Activated naive CD8-positive, alpha-beta T cell (primary cell): ENCODE measurements around the gene FES.
"Not testable (repeated sequence)": the region's sequence is repeated elsewhere in the genome, so short reads cannot be mapped to it uniquely, and the experiment has no call there.

Experiments
- H3K27ac Mint-ChIP-seq: one replicate; pipeline ENCODE4 v1.8.0; 2021; ENCODE audit warnings: mixed read lengths
- H3K27me3 Mint-ChIP-seq: one replicate; pipeline ENCODE4 v1.8.0; 2021; ENCODE audit warnings: mixed read lengths
- H3K36me3 Mint-ChIP-seq: one replicate; pipeline ENCODE4 v1.8.0; 2021; ENCODE audit warnings: mixed read lengths
- H3K4me1 Mint-ChIP-seq: one replicate; pipeline ENCODE4 v1.8.0; 2021; ENCODE audit warnings: low read depth, mixed read lengths
- H3K4me3 Mint-ChIP-seq: one replicate; pipeline ENCODE4 v1.8.0; 2021; ENCODE audit warnings: mild to moderate bottlenecking, mixed read lengths
- H3K9me3 Mint-ChIP-seq: one replicate; pipeline ENCODE4 v1.8.0; 2021; ENCODE audit warnings: low read depth, mixed read lengths

The FES gene

DNA sequence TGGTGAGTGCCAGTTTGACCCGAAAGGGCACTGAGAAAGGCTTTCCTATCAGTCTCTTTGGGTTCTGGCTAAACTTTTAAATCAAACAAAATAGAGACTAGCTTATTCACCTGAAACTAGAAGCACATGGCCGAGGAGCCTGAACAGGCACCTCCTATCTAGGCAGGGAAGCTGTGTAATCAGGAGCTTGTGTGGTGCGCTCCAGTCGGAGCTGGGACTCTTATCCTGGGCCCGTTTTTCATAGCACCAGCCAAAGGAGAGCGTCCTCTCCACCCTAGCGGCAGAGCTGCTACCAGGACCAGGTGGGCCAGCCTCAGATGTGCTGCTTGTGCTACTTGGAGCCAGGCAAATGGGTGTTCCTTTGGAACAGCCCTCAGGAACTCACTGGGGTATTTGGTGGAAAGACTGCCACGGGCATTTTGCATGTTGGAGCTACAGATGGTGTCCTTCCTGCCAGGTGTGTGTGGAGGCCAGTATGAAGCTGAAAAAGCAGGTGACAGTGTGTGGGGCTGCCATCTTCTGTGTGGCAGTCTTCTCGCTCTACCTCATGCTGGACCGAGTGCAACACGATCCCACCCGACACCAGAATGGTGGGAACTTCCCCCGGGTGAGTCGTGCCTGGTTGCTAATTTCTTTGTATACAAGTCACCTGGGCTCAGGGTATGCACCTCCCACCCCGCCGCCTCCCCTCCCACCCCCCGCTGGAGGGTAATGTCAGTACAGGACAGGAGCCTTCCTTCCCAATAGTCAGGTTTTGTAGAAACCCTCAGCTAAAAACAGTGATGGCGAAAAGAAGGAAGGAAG, 19.6 kb downstream of the FES start:
- Mint-ChIP-seq H3K9me3 (no peaks in the 10 kb centered on the region), H3K27me3 (no peaks in the 10 kb centered on the region), H3K27ac (peak overlapping the region; percentile 83), H3K36me3 (peaks cover 6% of the 10 kb centered on the region), H3K4me1 (peaks cover 25% of the 10 kb centered on the region), H3K4me3 (peak overlapping the region; percentile 83)

- peaks cover 6% of the 10 kb centered on the region for H3K36me3 Mint-ChIP-seq
- no peaks in the 10 kb centered on the region for H3K27me3 Mint-ChIP-seq
- H3K4me3 Mint-ChIP-seq: peak overlapping the region; percentile 40
- H3K27ac Mint-ChIP-seq: no peak overlapping the region
- H3K4me1 Mint-ChIP-seq: peaks cover 25% of the 10 kb centered on the region
- H3K9me3 Mint-ChIP-seq: no peaks in the 10 kb centered on the region
Observed at GRCh38 chr15:90904746-90905145, 20.4 kb downstream of the FES start.

GRCh38 chr15:90905306-90906180, 21.2 kb downstream of the FES start:
- Mint-ChIP-seq H3K36me3 (peaks cover 6% of the 10 kb centered on the region), H3K4me3 (peak overlapping the region; percentile 23), H3K4me1 (peaks cover 25% of the 10 kb centered on the region), H3K9me3 (no peaks in the 10 kb centered on the region), H3K27me3 (no peaks in the 10 kb centered on the region), H3K27ac (no peak overlapping the region)

DNA sequence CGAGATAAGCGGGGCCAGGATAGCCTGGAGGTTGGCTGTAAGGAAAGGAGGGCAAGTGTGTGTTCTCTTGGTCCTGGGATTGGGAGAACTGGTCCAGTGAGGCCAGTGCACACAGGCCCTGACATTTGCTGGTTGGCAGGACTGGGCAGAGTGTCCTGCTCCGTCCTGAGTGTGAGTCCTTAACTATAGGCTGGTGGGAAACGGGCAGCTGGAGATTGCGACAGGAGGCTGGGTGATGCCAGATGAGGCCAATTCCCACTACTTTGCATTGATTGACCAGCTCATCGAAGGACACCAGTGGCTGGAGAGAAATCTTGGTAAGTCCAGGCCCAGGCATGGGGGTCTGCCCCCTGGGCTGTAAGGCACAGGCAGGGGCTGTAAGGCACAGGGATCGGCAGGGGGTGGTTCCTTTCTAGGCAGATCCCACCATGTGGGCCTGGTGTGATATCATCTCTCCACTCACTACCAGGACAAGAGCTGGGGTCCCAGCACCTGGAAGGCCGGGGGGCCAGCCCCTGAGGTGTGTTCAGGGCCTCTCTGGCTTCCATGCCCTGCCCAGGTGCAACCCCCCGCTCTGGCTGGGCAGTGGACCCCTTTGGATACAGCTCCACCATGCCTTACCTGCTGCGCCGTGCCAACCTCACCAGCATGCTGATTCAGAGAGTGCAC, 22.0 kb downstream of the FES start:
- H3K27ac Mint-ChIP-seq: no peak overlapping the region
- peaks cover 6% of the 10 kb centered on the region for H3K36me3 Mint-ChIP-seq
- no peaks in the 10 kb centered on the region for H3K27me3 Mint-ChIP-seq
- no peak overlapping the region for H3K4me3 Mint-ChIP-seq
- H3K9me3 Mint-ChIP-seq: no peaks in the 10 kb centered on the region
- peaks cover 22% of the 10 kb centered on the region for H3K4me1 Mint-ChIP-seq

DNA sequence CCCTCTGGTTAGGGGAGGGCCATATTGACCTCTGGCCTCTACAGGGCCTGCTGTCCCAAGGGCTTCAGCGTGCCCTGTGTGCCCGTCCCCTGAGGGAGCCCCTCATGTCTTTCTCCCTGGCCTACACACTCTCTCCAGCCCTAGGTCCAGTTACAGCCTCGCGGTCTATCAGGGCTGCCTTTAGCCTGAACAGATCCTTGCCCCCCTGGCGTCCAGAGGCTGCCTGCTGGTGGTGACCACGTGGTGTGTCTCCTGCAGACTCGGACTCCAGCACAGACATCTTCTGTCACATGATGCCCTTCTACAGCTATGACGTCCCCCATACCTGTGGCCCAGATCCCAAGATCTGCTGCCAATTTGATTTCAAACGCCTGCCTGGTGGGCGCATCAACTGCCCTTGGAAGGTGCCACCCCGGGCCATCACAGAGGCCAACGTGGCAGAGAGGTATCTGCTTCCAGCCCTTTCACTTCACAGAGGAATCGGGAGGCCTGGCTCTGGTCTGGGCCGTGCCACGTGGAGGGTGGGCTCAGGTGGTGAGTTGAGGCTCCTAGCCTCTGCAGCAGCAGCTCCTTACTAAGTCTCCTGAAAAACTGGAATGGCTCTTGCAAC, 22.9 kb downstream of the FES start:
- H3K4me3 Mint-ChIP-seq: no peak overlapping the region
- H3K36me3 Mint-ChIP-seq: peaks cover 6% of the 10 kb centered on the region

DNA sequence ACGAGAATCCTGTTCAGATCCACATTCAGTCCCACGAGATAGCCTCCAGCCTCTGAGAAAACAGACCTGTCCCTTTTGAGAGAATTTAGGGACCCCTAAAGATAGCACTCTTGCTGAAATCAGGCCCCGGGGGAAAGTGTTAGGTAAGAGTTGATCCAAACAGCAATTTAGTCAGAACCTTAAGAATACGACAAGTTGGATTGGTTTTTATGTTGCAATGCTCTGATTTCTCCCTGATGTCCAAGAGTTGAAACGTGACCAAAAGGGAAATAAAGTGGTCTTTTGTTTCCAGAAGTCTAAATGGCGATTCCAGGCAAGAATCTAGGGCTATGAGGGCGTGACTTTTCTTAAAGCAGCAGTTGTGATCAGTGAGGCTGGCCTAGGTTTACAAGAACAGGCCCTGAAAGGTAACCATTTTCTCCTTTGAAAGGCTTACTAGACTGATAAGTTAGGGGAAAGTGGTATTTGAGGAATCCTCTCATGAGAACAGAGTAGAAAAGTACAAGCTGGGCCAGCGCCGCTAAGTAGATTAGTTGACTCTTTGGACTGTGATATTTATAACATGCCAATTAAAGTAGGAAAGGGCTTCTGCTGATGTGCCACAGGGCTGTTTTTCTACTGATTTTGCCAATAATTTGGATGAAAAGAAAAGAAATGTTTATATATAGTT, 23.7 kb downstream of the FES start:
- Mint-ChIP-seq H3K36me3 (peaks cover 6% of the 10 kb centered on the region), H3K27me3 (no peaks in the 10 kb centered on the region), H3K4me3 (no peak overlapping the region), H3K4me1 (peaks cover 14% of the 10 kb centered on the region), H3K27ac (no peak overlapping the region), H3K9me3 (no peaks in the 10 kb centered on the region)

More for the DNA sequence above, 22.9 kb downstream of the FES start:
- Mint-ChIP-seq H3K27ac (no peak overlapping the region), H3K9me3 (no peaks in the 10 kb centered on the region), H3K27me3 (no peaks in the 10 kb centered on the region), H3K4me1 (peaks cover 14% of the 10 kb centered on the region)

DNA sequence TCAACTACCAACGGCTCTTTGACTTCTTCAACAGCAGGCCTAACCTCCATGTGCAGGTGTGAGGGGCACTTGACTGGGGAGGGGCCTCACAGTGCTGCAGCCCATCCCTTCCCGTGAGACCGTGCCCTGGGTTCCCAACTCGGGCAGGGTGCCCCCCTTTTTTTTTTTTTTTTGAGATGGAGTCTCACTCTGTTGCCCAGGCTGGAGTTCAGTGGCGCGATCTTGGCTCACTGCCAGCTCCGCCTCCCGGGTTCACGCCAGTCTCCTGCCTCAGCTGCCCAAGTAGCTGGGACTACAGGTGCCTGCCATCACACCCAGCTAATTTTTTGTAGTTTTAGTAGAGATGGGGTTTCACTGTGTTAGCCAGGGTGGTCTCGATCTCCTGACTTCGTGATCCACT, 25.1 kb downstream of the FES start:
- H3K9me3 Mint-ChIP-seq, H3K4me1 Mint-ChIP-seq, H3K4me3 Mint-ChIP-seq, H3K36me3 Mint-ChIP-seq, H3K27ac Mint-ChIP-seq, H3K27me3 Mint-ChIP-seq: not testable (repeated sequence)

DNA sequence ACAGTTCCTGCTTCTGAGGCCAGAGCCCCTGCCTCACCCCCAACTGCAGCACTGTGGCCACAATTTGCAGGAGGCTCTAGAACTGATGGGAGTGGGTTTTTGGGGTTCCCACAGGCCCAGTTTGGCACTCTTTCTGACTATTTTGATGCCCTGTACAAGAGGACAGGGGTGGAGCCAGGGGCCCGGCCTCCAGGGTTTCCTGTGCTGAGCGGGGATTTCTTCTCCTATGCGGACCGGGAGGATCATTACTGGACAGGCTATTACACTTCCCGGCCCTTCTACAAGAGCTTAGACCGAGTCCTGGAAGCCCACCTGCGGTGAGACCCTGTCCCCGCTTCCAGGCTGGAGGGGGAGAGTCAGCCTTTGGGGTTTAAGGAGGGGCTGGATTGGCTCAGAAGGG, 25.7 kb downstream of the FES start:
- Mint-ChIP-seq H3K36me3 (peaks cover 5% of the 10 kb centered on the region), H3K4me3 (no peak overlapping the region), H3K4me1 (peaks cover 4% of the 10 kb centered on the region), H3K27me3 (no peaks in the 10 kb centered on the region), H3K27ac (no peak overlapping the region), H3K9me3 (no peaks in the 10 kb centered on the region)

DNA sequence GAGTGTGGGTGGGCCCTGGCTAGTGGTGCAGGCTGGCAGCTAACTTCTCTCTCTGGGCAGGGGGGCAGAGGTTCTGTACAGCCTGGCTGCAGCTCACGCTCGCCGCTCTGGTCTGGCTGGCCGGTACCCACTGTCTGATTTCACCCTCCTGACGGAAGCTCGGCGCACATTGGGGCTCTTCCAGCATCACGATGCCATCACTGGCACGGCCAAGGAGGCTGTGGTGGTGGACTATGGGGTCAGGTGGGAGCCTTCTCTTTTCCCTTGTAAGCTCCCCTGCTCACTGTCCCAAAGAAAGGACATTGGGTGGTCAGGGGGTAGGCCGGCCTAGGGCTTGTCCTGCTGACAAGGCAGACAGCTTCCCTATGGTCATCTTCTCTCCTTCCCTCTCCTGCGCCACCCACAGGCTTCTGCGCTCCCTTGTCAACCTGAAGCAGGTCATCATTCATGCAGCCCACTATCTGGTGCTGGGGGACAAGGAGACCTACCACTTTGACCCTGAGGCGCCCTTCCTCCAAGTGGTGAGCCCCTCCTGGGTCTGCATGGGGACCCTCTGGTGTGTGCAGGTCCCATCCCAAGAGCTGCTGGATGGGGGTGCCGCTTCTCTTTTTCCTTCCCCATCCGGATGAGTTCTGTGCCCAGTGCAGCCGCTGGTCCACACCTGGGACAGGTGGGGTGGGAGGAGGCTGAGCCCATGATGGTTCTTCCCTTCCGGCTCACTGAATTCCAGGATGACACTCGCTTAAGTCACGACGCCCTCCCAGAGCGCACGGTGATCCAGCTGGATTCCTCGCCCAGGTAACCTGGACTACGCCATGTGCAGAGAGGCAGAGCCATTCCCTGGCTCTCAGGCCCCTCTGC, 26.4 kb downstream of the FES start:
- Mint-ChIP-seq H3K9me3 (no peaks in the 10 kb centered on the region), H3K4me3 (no peak overlapping the region), H3K36me3 (no peaks in the 10 kb centered on the region), H3K27ac (no peak overlapping the region), H3K4me1 (peaks cover under 1% of the 10 kb centered on the region), H3K27me3 (no peaks in the 10 kb centered on the region)

DNA sequence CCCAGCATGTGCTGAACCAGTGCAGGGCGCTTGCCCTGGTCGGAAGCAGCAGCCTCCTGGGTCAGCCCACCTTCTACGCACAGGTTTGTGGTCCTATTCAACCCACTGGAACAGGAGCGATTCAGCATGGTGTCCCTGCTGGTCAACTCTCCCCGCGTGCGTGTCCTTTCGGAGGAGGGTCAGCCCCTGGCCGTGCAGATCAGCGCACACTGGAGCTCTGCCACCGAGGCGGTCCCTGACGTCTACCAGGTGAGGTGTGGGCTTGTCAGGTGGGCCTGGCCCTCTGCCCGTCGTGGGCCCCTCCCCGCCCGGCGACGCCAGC, 27.0 kb downstream of the FES start:
- no peak overlapping the region for H3K4me3 Mint-ChIP-seq
- H3K36me3 Mint-ChIP-seq: no peaks in the 10 kb centered on the region
- H3K4me1 Mint-ChIP-seq: no peaks in the 10 kb centered on the region
- no peaks in the 10 kb centered on the region for H3K27me3 Mint-ChIP-seq
- no peaks in the 10 kb centered on the region for H3K9me3 Mint-ChIP-seq
- no peak overlapping the region for H3K27ac Mint-ChIP-seq

DNA sequence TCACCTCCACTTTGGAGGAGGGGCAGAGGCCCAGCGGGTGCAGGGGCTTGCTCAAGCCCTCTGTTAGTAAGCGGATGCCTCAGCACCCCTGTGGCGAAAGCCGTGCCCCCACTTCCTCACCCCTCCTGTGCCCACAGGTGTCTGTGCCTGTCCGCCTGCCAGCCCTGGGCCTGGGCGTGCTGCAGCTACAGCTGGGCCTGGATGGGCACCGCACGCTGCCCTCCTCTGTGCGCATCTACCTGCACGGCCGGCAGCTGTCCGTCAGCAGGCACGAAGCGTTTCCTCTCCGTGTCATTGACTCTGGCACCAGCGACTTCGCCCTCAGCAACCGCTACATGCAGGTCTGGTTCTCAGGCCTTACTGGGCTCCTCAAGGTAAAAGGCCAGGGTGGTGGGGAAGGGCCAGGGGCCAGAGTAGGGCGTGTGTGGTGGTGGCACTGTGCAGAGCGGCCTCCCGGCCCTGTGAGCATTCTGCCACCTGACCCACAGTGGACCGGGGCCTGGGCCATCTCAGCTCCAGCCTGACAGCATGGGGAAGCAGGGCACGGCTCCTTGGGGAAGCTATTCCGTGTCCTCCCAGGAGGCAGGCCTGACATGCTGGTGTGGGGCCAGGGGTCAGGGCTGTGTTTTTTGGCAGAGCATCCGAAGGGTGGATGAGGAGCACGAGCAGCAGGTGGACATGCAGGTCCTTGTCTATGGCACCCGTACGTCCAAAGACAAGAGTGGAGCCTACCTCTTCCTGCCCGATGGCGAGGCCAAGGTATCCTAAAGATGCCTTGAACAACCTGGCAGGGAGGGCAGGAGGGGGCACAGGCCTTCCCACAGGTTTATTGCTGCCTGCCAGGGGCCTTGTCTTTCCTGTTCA, 27.8 kb downstream of the FES start:
- Mint-ChIP-seq H3K4me3 (no peak overlapping the region), H3K27ac (no peak overlapping the region), H3K9me3 (no peaks in the 10 kb centered on the region), H3K27me3 (no peaks in the 10 kb centered on the region), H3K36me3 (no peaks in the 10 kb centered on the region), H3K4me1 (no peaks in the 10 kb centered on the region)

- Mint-ChIP-seq H3K4me3 (no peak overlapping the region), H3K36me3 (no peaks in the 10 kb centered on the region), H3K27me3 (no peaks in the 10 kb centered on the region), H3K4me1 (no peaks in the 10 kb centered on the region), H3K27ac (no peak overlapping the region), H3K9me3 (no peaks in the 10 kb centered on the region)
Observed at GRCh38 chr15:90912770-90913075, 28.4 kb downstream of the FES start.

- Mint-ChIP-seq H3K27ac (no peak overlapping the region), H3K9me3 (no peaks in the 10 kb centered on the region), H3K27me3 (no peaks in the 10 kb centered on the region), H3K4me1 (no peaks in the 10 kb centered on the region), H3K4me3 (no peak overlapping the region), H3K36me3 (no peaks in the 10 kb centered on the region)
Observed at GRCh38 chr15:90913398-90913944, 29.2 kb downstream of the FES start.
